GM10266 (cell line): Measurements from ENCODE around the gene CA10.

ENCODE experiments used
- DNase-seq: peaks from one replicate; pipeline ENCODE4 v3.0.0; 2012; ENCODE audit errors: extremely low spot score
- CTCF ChIP-seq: IDR thresholded peaks from 2 replicates; pipeline ENCODE4 v1.5.1; 2012; ENCODE audit warnings: mild to moderate bottlenecking, low read depth; ENCODE audit not compliant: control insufficient read depth, insufficient read depth; ENCODE audit errors: missing control alignments

CA10 gene

DNA sequence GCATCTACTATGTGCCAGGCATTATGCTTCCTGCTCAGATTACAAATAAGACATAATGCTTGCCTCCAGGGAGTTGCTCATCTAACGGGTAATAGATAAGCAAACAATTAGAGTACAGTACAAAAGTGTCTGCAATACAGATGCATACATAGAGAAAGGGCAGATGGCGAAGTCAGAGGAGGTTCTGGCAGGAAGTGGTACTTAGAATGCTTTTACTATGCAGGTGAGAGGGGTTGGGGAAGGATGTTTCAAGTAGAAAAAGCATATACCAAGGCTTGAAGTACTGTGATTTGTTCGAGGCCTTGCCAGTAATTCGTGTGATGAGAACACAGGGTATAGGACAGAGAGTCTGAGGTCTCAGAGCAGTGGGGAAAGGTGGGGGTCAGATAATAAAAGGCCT, 548.4 kb downstream of the CA10 start:
- no peak for TF ChIP-seq CTCF
- DNase-seq: no peak

DNA sequence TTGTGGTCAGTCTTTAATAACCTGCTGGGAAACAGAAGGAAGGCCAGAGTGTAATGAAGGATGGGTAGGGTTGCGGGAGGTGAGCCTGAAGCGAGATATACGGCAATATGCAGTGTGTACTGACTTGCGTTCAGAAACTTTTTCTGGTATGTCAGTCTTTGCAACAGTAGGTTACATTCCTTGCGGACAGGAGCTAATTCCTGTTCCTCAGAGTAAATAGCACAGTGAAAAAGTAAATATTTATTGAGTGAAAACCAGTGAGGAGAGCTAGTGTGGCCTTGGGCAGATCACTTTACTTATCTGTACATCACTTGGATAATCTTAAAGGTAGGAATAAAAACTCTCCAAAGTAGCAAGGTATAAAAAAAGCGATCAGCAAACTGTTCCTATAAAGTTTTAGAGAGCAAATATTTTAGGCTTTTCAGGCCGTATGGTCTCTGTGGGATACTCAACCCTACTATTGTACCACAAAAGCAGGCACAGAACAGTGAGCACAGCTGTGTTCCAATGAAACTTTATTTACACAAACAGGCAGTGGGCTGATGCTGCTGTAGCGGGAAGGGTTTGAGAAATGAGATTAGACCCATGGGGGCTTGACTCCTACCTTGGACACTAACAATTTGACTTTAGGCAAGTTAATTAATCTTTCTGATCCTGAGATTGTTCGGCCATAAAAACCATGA, 550.1 kb downstream of the CA10 start:
- TF ChIP-seq CTCF: no peak
- DNase-seq: no peak

- no peak for DNase-seq
- TF ChIP-seq CTCF: no peak
These were observed 551.0 kb downstream of the CA10 start for GRCh38 chr17:51607512-51607911.

- no peak for TF ChIP-seq CTCF
These were observed 554.1 kb downstream of the CA10 start for GRCh38 chr17:51604299-51605020.

GRCh38 chr17:51601622-51602261, 556.8 kb downstream of the CA10 start:
- TF ChIP-seq CTCF: no peak
- no peak for DNase-seq

More at GRCh38 chr17:51604299-51605020, 554.1 kb downstream of the CA10 start:
- DNase-seq: no peak

DNA sequence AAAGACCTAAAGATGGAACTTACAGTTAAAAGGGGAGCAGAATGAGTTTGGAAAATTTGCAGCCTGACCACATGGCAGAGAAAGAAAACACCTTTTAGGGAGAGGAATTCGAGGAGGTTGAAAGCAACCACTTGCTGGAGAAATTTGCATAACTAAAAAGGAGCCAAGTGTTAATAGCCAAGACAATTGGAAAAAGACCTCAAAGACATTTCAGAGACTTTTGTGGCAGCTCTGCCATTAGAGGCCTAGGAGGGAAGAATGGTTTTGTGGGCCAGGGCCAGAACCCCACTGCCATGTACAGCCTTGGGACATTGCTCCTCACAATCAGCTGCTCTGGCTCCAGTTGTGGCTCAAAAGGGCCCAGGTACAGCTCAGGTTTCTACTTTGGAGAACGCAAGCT, 559.7 kb downstream of the CA10 start:
- no peak for TF ChIP-seq CTCF
- DNase-seq: no peak

- TF ChIP-seq CTCF: no peak
- no peak for DNase-seq
These were observed 561.2 kb downstream of the CA10 start for GRCh38 chr17:51597345-51597744.
